Measurements from ENCODE around the gene NUDT1.

NUDT1 gene

DNA sequence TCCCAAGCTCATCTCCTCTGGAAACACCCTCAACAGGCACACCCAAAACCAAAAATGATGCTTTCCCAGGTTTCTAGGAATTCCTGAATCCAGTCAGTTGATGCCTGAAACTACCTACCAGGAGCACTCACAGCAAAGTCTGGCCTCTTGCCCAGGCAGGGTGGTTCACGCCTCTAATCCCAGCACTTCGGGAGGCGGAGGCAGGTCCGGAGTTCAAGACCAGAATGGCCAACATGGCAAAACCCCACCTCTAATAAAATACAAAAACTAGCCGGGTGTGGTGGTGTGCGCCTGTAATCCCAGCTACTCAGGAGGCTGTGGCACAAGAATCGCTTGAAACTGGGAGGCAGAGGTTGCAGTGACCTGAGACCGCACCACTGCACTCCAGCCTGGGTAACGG lies 11.1 kb upstream of the NUDT1 start:
- Histone ChIP-seq H3K9me3 (ENCODE audit: control insufficient read depth, insufficient read depth, low read depth, low read length) (no peaks in the 10 kb centered on the region), H3K36me3 (ENCODE audit: control insufficient read depth in 2 of 2, insufficient read depth in 1 of 2, low read length in 2 of 2) (peaks cover 15 to 63% of the 10 kb centered on the region in 2 experiments), H3K27ac (ENCODE audit: extremely low read depth, low read depth, low read length) (no peak overlapping the region), H3K4me3 (ENCODE audit: low read depth, low read length) (no peak overlapping the region), H3K4me1 (ENCODE audit: control insufficient read depth, insufficient read depth, low read length) (peaks cover 2% of the 10 kb centered on the region; the same call in 1 of the 2 replicates)
- TF ChIP-seq, protein P1, sequence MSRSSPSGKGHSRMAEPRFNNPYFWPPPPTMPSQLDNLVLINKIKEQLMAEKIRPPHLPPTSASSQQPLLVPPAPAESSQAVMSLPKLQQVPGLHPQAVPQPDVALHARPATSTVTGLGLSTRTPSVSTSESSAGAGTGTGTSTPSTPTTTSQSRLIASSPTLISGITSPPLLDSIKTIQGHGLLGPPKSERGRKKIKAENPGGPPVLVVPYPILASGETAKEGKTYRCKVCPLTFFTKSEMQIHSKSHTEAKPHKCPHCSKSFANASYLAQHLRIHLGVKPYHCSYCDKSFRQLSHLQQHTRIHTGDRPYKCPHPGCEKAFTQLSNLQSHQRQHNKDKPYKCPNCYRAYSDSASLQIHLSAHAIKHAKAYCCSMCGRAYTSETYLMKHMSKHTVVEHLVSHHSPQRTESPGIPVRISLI (tag by site-specific recombination; IDR thresholded peaks at IDR 0.05) = no peak
- no peak for TF ChIP-seq ZNF175 (tag by site-specific recombination; IDR thresholded peaks at IDR 0.05)
- TF ChIP-seq ZSCAN30 (tag by site-specific recombination; IDR thresholded peaks at IDR 0.05) = no peak
- peak; percentile 61; the same call in 1 of the 2 replicates for TF ChIP-seq KLF1 (tag by site-specific recombination; IDR thresholded peaks at IDR 0.05)
- TF ChIP-seq, protein P2, sequence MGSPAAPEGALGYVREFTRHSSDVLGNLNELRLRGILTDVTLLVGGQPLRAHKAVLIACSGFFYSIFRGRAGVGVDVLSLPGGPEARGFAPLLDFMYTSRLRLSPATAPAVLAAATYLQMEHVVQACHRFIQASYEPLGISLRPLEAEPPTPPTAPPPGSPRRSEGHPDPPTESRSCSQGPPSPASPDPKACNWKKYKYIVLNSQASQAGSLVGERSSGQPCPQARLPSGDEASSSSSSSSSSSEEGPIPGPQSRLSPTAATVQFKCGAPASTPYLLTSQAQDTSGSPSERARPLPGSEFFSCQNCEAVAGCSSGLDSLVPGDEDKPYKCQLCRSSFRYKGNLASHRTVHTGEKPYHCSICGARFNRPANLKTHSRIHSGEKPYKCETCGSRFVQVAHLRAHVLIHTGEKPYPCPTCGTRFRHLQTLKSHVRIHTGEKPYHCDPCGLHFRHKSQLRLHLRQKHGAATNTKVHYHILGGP (tag by site-specific recombination; IDR thresholded peaks at IDR 0.05) = peak; percentile 88
- TF ChIP-seq, protein P3, sequence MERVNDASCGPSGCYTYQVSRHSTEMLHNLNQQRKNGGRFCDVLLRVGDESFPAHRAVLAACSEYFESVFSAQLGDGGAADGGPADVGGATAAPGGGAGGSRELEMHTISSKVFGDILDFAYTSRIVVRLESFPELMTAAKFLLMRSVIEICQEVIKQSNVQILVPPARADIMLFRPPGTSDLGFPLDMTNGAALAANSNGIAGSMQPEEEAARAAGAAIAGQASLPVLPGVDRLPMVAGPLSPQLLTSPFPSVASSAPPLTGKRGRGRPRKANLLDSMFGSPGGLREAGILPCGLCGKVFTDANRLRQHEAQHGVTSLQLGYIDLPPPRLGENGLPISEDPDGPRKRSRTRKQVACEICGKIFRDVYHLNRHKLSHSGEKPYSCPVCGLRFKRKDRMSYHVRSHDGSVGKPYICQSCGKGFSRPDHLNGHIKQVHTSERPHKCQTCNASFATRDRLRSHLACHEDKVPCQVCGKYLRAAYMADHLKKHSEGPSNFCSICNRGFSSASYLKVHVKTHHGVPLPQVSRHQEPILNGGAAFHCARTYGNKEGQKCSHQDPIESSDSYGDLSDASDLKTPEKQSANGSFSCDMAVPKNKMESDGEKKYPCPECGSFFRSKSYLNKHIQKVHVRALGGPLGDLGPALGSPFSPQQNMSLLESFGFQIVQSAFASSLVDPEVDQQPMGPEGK (tag by site-specific recombination; IDR thresholded peaks at IDR 0.05) = no peak
- no peak for TF ChIP-seq ZNF560 (tag by site-specific recombination; IDR thresholded peaks at IDR 0.05; ENCODE audit: borderline replicate concordance)
- TF ChIP-seq, protein P4, sequence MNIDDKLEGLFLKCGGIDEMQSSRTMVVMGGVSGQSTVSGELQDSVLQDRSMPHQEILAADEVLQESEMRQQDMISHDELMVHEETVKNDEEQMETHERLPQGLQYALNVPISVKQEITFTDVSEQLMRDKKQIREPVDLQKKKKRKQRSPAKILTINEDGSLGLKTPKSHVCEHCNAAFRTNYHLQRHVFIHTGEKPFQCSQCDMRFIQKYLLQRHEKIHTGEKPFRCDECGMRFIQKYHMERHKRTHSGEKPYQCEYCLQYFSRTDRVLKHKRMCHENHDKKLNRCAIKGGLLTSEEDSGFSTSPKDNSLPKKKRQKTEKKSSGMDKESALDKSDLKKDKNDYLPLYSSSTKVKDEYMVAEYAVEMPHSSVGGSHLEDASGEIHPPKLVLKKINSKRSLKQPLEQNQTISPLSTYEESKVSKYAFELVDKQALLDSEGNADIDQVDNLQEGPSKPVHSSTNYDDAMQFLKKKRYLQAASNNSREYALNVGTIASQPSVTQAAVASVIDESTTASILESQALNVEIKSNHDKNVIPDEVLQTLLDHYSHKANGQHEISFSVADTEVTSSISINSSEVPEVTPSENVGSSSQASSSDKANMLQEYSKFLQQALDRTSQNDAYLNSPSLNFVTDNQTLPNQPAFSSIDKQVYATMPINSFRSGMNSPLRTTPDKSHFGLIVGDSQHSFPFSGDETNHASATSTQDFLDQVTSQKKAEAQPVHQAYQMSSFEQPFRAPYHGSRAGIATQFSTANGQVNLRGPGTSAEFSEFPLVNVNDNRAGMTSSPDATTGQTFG (tag by site-specific recombination; IDR thresholded peaks at IDR 0.05; ENCODE audit: borderline replicate concordance) = no peak
- no peak for TF ChIP-seq ZNF670 (tag by site-specific recombination; IDR thresholded peaks at IDR 0.05; ENCODE audit: low read depth)
- ChIA-PET CTCF (interaction anchor here (0.6 to 2.8 kb wide), 3 partner anchors 10 to 117 kb away, joined by 3 to 7 read pairs (median 4); partner anchors contain the start of genes MRM2 and NUDT1), POLR2A (no interaction called here)

DNA sequence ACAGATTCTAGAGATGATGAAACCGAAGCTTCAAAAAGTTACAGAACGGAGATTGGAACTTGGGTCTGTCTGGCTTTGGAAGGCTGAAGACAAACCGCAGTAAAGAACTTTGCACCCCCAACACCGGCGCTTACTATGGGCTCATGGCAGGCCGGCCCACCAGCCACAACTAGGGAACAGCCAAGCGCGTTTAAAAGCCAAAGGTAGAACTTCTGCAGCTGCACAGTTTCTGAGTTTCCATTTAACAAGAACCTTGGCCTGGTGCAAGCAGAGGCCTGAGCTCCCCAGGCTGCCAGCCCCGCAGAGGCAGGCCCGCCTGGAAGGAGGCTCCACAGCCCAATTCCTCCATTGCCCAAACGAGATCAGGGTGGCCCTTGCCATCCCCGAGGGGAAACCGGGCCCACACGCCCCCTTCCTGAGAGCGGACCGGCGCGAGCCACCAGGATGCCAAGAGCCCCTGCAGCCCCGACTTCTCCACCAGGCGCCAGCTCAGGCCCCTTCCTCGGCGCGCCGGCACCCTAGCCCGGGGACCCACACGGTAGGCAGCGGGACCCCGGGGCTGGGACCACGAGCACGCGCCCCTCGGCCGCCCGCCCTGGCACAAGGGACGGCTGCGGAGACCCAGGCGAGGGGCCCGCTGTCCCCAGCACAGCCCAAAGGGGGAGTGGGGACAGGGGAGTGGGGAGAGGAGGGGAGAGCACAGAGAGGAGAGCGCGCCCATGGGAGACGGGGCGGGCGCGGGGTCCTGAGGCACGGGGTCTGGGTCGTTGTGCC lies 9.8 kb upstream of the NUDT1 start:
- Histone ChIP-seq H3K9me3 (ENCODE audit: control insufficient read depth, insufficient read depth, low read depth, low read length) (no peaks in the 10 kb centered on the region), H3K4me3 (ENCODE audit: low read depth, low read length) (peak overlapping the region; percentile 63), H3K4me1 (ENCODE audit: control insufficient read depth, insufficient read depth, low read length) (peaks cover 2% of the 10 kb centered on the region; the same call in 1 of the 2 replicates), H3K36me3 (ENCODE audit: control insufficient read depth in 2 of 2, insufficient read depth in 1 of 2, low read length in 2 of 2) (peaks cover 23 to 58% of the 10 kb centered on the region in 2 experiments), H3K27ac (ENCODE audit: extremely low read depth, low read depth, low read length) (peak overlapping the region; percentile 67; the same call in 1 of the 2 replicates)
- ChIA-PET CTCF (interaction anchor here (0.6 to 2.8 kb wide), 6 partner anchors 9 to 783 kb away, joined by 3 to 7 read pairs (median 3); partner anchors contain the start of genes MRM2 and NUDT1), POLR2A (interaction anchor here (0.9 to 2.6 kb wide), 4 partner anchors 9 to 568 kb away, joined by 3 to 25 read pairs (median 4); partner anchors contain the start of genes MRM2 and NUDT1)
- TF ChIP-seq ZNF23 (tag by site-specific recombination; IDR thresholded peaks at IDR 0.05; ENCODE audit: borderline replicate concordance) (no peak), ZIC2 (tag by site-specific recombination; IDR thresholded peaks at IDR 0.05) (peak; percentile 19; the same call in 1 of the 2 replicates), ZNF777 (tag by site-specific recombination; IDR thresholded peaks at IDR 0.05; ENCODE audit: borderline replicate concordance) (no peak), ZNF341 (tag by site-specific recombination; IDR thresholded peaks at IDR 0.05; ENCODE audit: low read depth) (peak; percentile 52), ZNF521 (tag by site-specific recombination; IDR thresholded peaks at IDR 0.05) (no peak), ZNF558 (tag by site-specific recombination; IDR thresholded peaks at IDR 0.05) (no peak), ZNF335 (tag by site-specific recombination; conservative IDR thresholded peaks at IDR 0.05) (peak; percentile 60), WT1 (tag by site-specific recombination; IDR thresholded peaks at IDR 0.05) (no peak), KLF9 (tag by site-specific recombination; IDR thresholded peaks at IDR 0.05; ENCODE audit: low read depth) (peak; percentile 48)
- TF ChIP-seq, protein P5, sequence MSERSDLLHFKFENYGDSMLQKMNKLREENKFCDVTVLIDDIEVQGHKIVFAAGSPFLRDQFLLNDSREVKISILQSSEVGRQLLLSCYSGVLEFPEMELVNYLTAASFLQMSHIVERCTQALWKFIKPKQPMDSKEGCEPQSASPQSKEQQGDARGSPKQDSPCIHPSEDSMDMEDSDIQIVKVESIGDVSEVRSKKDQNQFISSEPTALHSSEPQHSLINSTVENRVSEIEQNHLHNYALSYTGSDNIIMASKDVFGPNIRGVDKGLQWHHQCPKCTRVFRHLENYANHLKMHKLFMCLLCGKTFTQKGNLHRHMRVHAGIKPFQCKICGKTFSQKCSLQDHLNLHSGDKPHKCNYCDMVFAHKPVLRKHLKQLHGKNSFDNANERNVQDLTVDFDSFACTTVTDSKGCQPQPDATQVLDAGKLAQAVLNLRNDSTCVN (tag by site-specific recombination; optimal IDR thresholded peaks at IDR 0.05) = peak; percentile 66
- TF ChIP-seq, protein P6, sequence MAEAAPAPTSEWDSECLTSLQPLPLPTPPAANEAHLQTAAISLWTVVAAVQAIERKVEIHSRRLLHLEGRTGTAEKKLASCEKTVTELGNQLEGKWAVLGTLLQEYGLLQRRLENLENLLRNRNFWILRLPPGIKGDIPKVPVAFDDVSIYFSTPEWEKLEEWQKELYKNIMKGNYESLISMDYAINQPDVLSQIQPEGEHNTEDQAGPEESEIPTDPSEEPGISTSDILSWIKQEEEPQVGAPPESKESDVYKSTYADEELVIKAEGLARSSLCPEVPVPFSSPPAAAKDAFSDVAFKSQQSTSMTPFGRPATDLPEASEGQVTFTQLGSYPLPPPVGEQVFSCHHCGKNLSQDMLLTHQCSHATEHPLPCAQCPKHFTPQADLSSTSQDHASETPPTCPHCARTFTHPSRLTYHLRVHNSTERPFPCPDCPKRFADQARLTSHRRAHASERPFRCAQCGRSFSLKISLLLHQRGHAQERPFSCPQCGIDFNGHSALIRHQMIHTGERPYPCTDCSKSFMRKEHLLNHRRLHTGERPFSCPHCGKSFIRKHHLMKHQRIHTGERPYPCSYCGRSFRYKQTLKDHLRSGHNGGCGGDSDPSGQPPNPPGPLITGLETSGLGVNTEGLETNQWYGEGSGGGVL (tag by site-specific recombination; IDR thresholded peaks at IDR 0.05) = 0 out of 2 replicates have a peak, but pooled peaks have one; percentile 24

Measured in HEK293 (cell line).